Measurements from ENCODE around the gene RYR2. TPM values are rescaled to one million over a fixed set of nuclear protein-coding genes. Genes with fewer than 3 reads are reported as not detected.

Gene RYR2
- total and polyA plus RNA-seq, 7 donors: under 0.01 to 22.4 (median 6.1) TPM

GRCh38 chr1:237754627-237755026, 712.6 kb downstream of the RYR2 start:
- Histone ChIP-seq H3K27ac (no peak overlapping the region), H3K4me3 (no peak overlapping the region), H3K27me3 (no peaks in the 10 kb centered on the region), H3K9me3 (no peaks in the 10 kb centered on the region), H3K4me1 (no peaks in the 10 kb centered on the region), H3K36me3 (no peaks in the 10 kb centered on the region)
- intact Hi-C loops (cut with DNase I): no loop called here
- TF ChIP-seq POLR2AphosphoS5 (IDR thresholded peaks at IDR 0.05) (no peak), EP300 (IDR thresholded peaks at IDR 0.05) (no peak), POLR2A (IDR thresholded peaks at IDR 0.05) (no peak), CTCF (IDR thresholded peaks at IDR 0.05) (no peak)
- WGBS, 2 donors: 88 to 90% methylated on average over 3 of the region's 3 CpGs
- DNase-seq: no peak

GRCh38 chr1:237756304-237756967, 714.5 kb downstream of the RYR2 start:
- intact Hi-C loops (cut with DNase I): no loop called here
- TF ChIP-seq EP300 (IDR thresholded peaks at IDR 0.05) (no peak), POLR2A (IDR thresholded peaks at IDR 0.05) (no peak), POLR2AphosphoS5 (IDR thresholded peaks at IDR 0.05) (no peak), CTCF (IDR thresholded peaks at IDR 0.05) (no peak)
- no peak for DNase-seq
- Histone ChIP-seq H3K27ac (no peak overlapping the region), H3K9me3 (no peaks in the 10 kb centered on the region), H3K27me3 (no peaks in the 10 kb centered on the region), H3K4me1 (no peaks in the 10 kb centered on the region), H3K4me3 (no peak overlapping the region), H3K36me3 (no peaks in the 10 kb centered on the region)
- 53 to 79% methylated on average over 12 of the region's 12 CpGs for WGBS, 2 donors

- no peaks in the 10 kb centered on the region for H3K36me3 ChIP-seq
- no peaks in the 10 kb centered on the region for H3K4me1 ChIP-seq
- TF ChIP-seq CTCF (IDR thresholded peaks at IDR 0.05) (no peak), POLR2AphosphoS5 (IDR thresholded peaks at IDR 0.05) (no peak), POLR2A (IDR thresholded peaks at IDR 0.05) (no peak), EP300 (IDR thresholded peaks at IDR 0.05) (no peak)
- intact Hi-C loops (cut with DNase I): no loop called here
- DNase-seq: no peak
- H3K27me3 ChIP-seq: no peaks in the 10 kb centered on the region
- 70 to 73% methylated on average over 5 of the region's 5 CpGs for WGBS, 2 donors
- H3K4me3 ChIP-seq: no peak overlapping the region
- no peaks in the 10 kb centered on the region for H3K9me3 ChIP-seq
- no peak overlapping the region for H3K27ac ChIP-seq
These were observed 717.4 kb downstream of the RYR2 start for GRCh38 chr1:237759377-237759776.

GRCh38 chr1:237760951-237761350, 719.0 kb downstream of the RYR2 start:
- Histone ChIP-seq H3K27me3 (no peaks in the 10 kb centered on the region), H3K4me3 (no peak overlapping the region), H3K9me3 (no peaks in the 10 kb centered on the region), H3K27ac (no peak overlapping the region), H3K36me3 (no peaks in the 10 kb centered on the region), H3K4me1 (no peaks in the 10 kb centered on the region)
- WGBS, 2 donors: 19 to 65% methylated on average over 5 of the region's 5 CpGs
- TF ChIP-seq POLR2A (IDR thresholded peaks at IDR 0.05) (no peak), POLR2AphosphoS5 (IDR thresholded peaks at IDR 0.05) (no peak), CTCF (IDR thresholded peaks at IDR 0.05) (no peak), EP300 (IDR thresholded peaks at IDR 0.05) (no peak)
- DNase-seq: no peak
- intact Hi-C loops (cut with DNase I): no loop called here

GRCh38 chr1:237763137-237763536, 721.2 kb downstream of the RYR2 start:
- WGBS, 2 donors: 83 to 89% methylated on average over 7 of the region's 7 CpGs

More at GRCh38 chr1:237763137-237763536, 721.2 kb downstream of the RYR2 start:
- Histone ChIP-seq H3K4me1 (no peaks in the 10 kb centered on the region), H3K4me3 (no peak overlapping the region), H3K36me3 (no peaks in the 10 kb centered on the region), H3K27ac (no peak overlapping the region), H3K27me3 (no peaks in the 10 kb centered on the region), H3K9me3 (no peaks in the 10 kb centered on the region)
- no peak for DNase-seq
- intact Hi-C loops (cut with DNase I): no loop called here
- TF ChIP-seq CTCF (IDR thresholded peaks at IDR 0.05): peak in 1 of 4 experiments; percentile 4
- no peak for TF ChIP-seq POLR2AphosphoS5 (IDR thresholded peaks at IDR 0.05)
